DND-41 (cell line): ENCODE measurements around the gene HOXA2.

ENCODE experiments used
- ATAC-seq: fragments of 200-7000 bp; cut with Tn5 transposase; 3 replicates; pipeline ENCODE4 v1.9.1; 2021; ENCODE audit warnings: low read depth; ENCODE audit not compliant: insufficient read depth
- DNase-seq: peaks from one replicate; pipeline ENCODE4 v3.0.0-alpha.2; 2020
- H2AFZ ChIP-seq: 2 replicates; pipeline ENCODE4 v1.6.0; 2012; ENCODE audit warnings: low read depth, low read length
- H3K27ac ChIP-seq: 2 replicates; pipeline ENCODE4 v1.5.1; 2012; ENCODE audit warnings: low read length, inconsistent platforms
- H3K27me3 ChIP-seq: fragments of 200-600 bp; sonication (generic); 2 replicates; pipeline ENCODE4 v1.6.0; 2012; ENCODE audit warnings: low read length, mild to moderate bottlenecking, inconsistent platforms; ENCODE audit not compliant: insufficient read depth, poor library complexity
- H3K36me3 ChIP-seq: 2 replicates; pipeline ENCODE4 v1.5.1; 2012; ENCODE audit warnings: low read length, inconsistent platforms; ENCODE audit not compliant: insufficient read depth
- H3K4me1 ChIP-seq: 2 replicates; pipeline ENCODE4 v1.5.1; 2012; ENCODE audit warnings: mild to moderate bottlenecking, low read length; ENCODE audit not compliant: insufficient read depth
- H3K4me2 ChIP-seq: 2 replicates; pipeline ENCODE4 v1.6.0; 2012; ENCODE audit warnings: mild to moderate bottlenecking, moderate library complexity, low read length, inconsistent platforms; ENCODE audit not compliant: insufficient read depth
- H3K4me3 ChIP-seq, 2 experiments: fragments of 200-600 bp in 1 of 2; shearing (Covaris generic) in 1 of 2; 2 replicates each; pipeline ENCODE4 v1.5.1; 2012 to 2016; ENCODE audit warnings: inconsistent platforms in 2 of 2, low read length in 2 of 2, mild to moderate bottlenecking in 2 of 2, low read depth in 1 of 2, moderate library complexity in 1 of 2
- H3K79me2 ChIP-seq: 2 replicates; pipeline ENCODE4 v1.6.0; 2012; ENCODE audit warnings: low read length, inconsistent platforms; ENCODE audit not compliant: insufficient read depth
- H3K9ac ChIP-seq: 2 replicates; pipeline ENCODE4 v1.6.0; 2012; ENCODE audit warnings: low read depth, mild to moderate bottlenecking, inconsistent platforms, low read length, moderate library complexity
- H3K9me3 ChIP-seq: 2 replicates; pipeline ENCODE4 v1.5.1; 2012; ENCODE audit warnings: low read length, moderate library complexity, mild to moderate bottlenecking, inconsistent platforms; ENCODE audit not compliant: insufficient read depth, severe bottlenecking
- H4K20me1 ChIP-seq: 2 replicates; pipeline ENCODE4 v1.6.0; 2012; ENCODE audit warnings: low read length; ENCODE audit not compliant: insufficient read depth
- CTCF ChIP-seq: IDR thresholded peaks from 2 replicates; pipeline ENCODE4 v1.5.1; 2012; ENCODE audit warnings: borderline replicate concordance, low read length, moderate library complexity, mild to moderate bottlenecking; ENCODE audit not compliant: poor library complexity, severe bottlenecking; ENCODE audit errors: extremely low read depth
- EZH2 ChIP-seq: IDR thresholded peaks from 3 replicates; pipeline ENCODE4 v1.6.1; 2012; ENCODE audit warnings: borderline replicate concordance, low read depth, mild to moderate bottlenecking, moderate library complexity, low read length, inconsistent platforms; ENCODE audit not compliant: severe bottlenecking

HOXA2 gene

GRCh38 chr7:27095050-27095896 is 7.2 kb downstream of the HOXA2 start:
- Histone ChIP-seq H3K9ac (no peak overlapping the region), H3K27me3 (peaks cover 9% of the 10 kb centered on the region), H4K20me1 (no peaks in the 10 kb centered on the region), H3K79me2 (no peaks in the 10 kb centered on the region), H3K9me3 (no peaks in the 10 kb centered on the region), H3K36me3 (no peaks in the 10 kb centered on the region), H2AFZ (no peak overlapping the region), H3K27ac (no peak overlapping the region), H3K4me2 (no peak overlapping the region), H3K4me3 (no peak overlapping the region), H3K4me1 (no peaks in the 10 kb centered on the region)
- TF ChIP-seq EZH2 (no peak), CTCF (no peak)
- no peak for DNase-seq
- no peak for ATAC-seq

- H3K4me3 ChIP-seq = no peak overlapping the region
- H4K20me1 ChIP-seq = no peaks in the 10 kb centered on the region
- no peak overlapping the region for H3K4me2 ChIP-seq
- H3K36me3 ChIP-seq = no peaks in the 10 kb centered on the region
- ATAC-seq = no peak
- H2AFZ ChIP-seq = no peak overlapping the region
- peaks cover 11% of the 10 kb centered on the region for H3K27me3 ChIP-seq
- no peaks in the 10 kb centered on the region for H3K79me2 ChIP-seq
- no peak overlapping the region for H3K27ac ChIP-seq
- no peak overlapping the region for H3K9ac ChIP-seq
- H3K4me1 ChIP-seq = no peaks in the 10 kb centered on the region
- no peaks in the 10 kb centered on the region for H3K9me3 ChIP-seq
- no peak for DNase-seq
- TF ChIP-seq EZH2 (no peak), CTCF (no peak)
Observed at GRCh38 chr7:27094304-27095049, 8.0 kb downstream of the HOXA2 start.

- no peaks in the 10 kb centered on the region for H3K4me1 ChIP-seq
- ATAC-seq (no peak), DNase-seq (no peak)
- no peak overlapping the region for H3K4me3 ChIP-seq
- H3K4me2 ChIP-seq = no peak overlapping the region
- H3K9me3 ChIP-seq = no peaks in the 10 kb centered on the region
- no peak overlapping the region for H3K27ac ChIP-seq
- no peaks in the 10 kb centered on the region for H3K79me2 ChIP-seq
- TF ChIP-seq CTCF (no peak), EZH2 (no peak)
- H4K20me1 ChIP-seq = no peaks in the 10 kb centered on the region
- H3K27me3 ChIP-seq = peaks cover 11% of the 10 kb centered on the region
- H3K36me3 ChIP-seq = no peaks in the 10 kb centered on the region
- H3K9ac ChIP-seq = no peak overlapping the region
- H2AFZ ChIP-seq = no peak overlapping the region
Observed at GRCh38 chr7:27093184-27093895, 9.1 kb downstream of the HOXA2 start.
